Large intestine (tissue), 3 donors: Measurements from ENCODE around the gene RIMBP2. TPM values are rescaled to one million over a fixed set of nuclear protein-coding genes. Genes with fewer than 3 reads are reported as not detected.

Source experiments
- DNase-seq, 2 donors: peaks; one replicate each; pipeline versions ENCODE4 v3.0.0 to v3.0.0-alpha.2; 2013
- H3K27ac ChIP-seq: one replicate; pipeline ENCODE4 v1.5.1; 2013; ENCODE audit warnings: low read length
- H3K27me3 ChIP-seq: 2 replicates; pipeline ENCODE4 v1.6.1; 2013; ENCODE audit warnings: low read length; ENCODE audit not compliant: control insufficient read depth, insufficient read depth
- H3K36me3 ChIP-seq: 2 replicates; pipeline ENCODE4 v1.6.1; 2013; ENCODE audit warnings: low read length; ENCODE audit not compliant: control insufficient read depth, insufficient read depth
- H3K4me1 ChIP-seq: one replicate; pipeline ENCODE4 v1.6.1; 2013; ENCODE audit warnings: low read length; ENCODE audit not compliant: control insufficient read depth, insufficient read depth
- H3K4me3 ChIP-seq: one replicate; pipeline ENCODE4 v1.5.1; 2013; ENCODE audit warnings: low read length
- H3K9me3 ChIP-seq: one replicate; pipeline ENCODE4 v1.6.1; 2013; ENCODE audit warnings: mild to moderate bottlenecking, low read depth, low read length, moderate library complexity; ENCODE audit not compliant: control insufficient read depth
- WGBS: methylation state at CpG from one replicate; pipeline ENCODE4 v1.1.5; 2013; ENCODE audit warnings: low lambda C conversion rate; ENCODE audit not compliant: insufficient coverage; 5-methylcytosine and 5-hydroxymethylcytosine counted together
- polyA plus RNA-seq: library from polyadenylated mRNA; unstranded; fragments of 120-200 nt; gene quantifications from one replicate; pipeline ENCODE4 v1.2.1, GENCODE V29; 2013

RIMBP2 gene
- polyA plus RNA-seq, 1 donor = 22.7 TPM

- H3K4me1 ChIP-seq = no peaks in the 10 kb centered on the region
- no peaks in the 10 kb centered on the region for H3K27me3 ChIP-seq
- DNase-seq = no peak
- H3K27ac ChIP-seq = no peak overlapping the region
- H3K36me3 ChIP-seq = no peaks in the 10 kb centered on the region
- WGBS = no CpG with 5 or more reads among the region's 10 CpGs
- H3K4me3 ChIP-seq = no peak overlapping the region
- no peaks in the 10 kb centered on the region for H3K9me3 ChIP-seq
Observed at GRCh38 chr12:130525384-130526172, 190.5 kb downstream of the RIMBP2 start.

GRCh38 chr12:130524759-130525158, 191.3 kb downstream of the RIMBP2 start:
- WGBS = no CpG with 5 or more reads among the region's 8 CpGs
- no peaks in the 10 kb centered on the region for H3K4me1 ChIP-seq
- DNase-seq = no peak

GRCh38 chr12:130523863-130524614, 192.1 kb downstream of the RIMBP2 start:
- WGBS = no CpG with 5 or more reads among the region's 9 CpGs
- Histone ChIP-seq H3K4me3 (no peak overlapping the region), H3K27me3 (no peaks in the 10 kb centered on the region), H3K4me1 (no peaks in the 10 kb centered on the region), H3K9me3 (no peaks in the 10 kb centered on the region), H3K36me3 (no peaks in the 10 kb centered on the region), H3K27ac (no peak overlapping the region)
- DNase-seq = no peak

More at GRCh38 chr12:130524759-130525158, 191.3 kb downstream of the RIMBP2 start:
- Histone ChIP-seq H3K4me3 (no peak overlapping the region), H3K27ac (no peak overlapping the region), H3K27me3 (no peaks in the 10 kb centered on the region), H3K9me3 (no peaks in the 10 kb centered on the region), H3K36me3 (no peaks in the 10 kb centered on the region)

GRCh38 chr12:130523208-130523607, 192.9 kb downstream of the RIMBP2 start:
- Histone ChIP-seq H3K36me3 (no peaks in the 10 kb centered on the region), H3K4me3 (no peak overlapping the region), H3K4me1 (no peaks in the 10 kb centered on the region), H3K27me3 (no peaks in the 10 kb centered on the region), H3K9me3 (no peaks in the 10 kb centered on the region), H3K27ac (no peak overlapping the region)
- no peak for DNase-seq
- WGBS = no CpG with 5 or more reads among the region's 9 CpGs

- DNase-seq = no peak
- H3K27ac ChIP-seq = no peak overlapping the region
- H3K4me3 ChIP-seq = no peak overlapping the region
- H3K9me3 ChIP-seq = no peaks in the 10 kb centered on the region
- no peaks in the 10 kb centered on the region for H3K27me3 ChIP-seq
- no CpG with 5 or more reads among the region's 17 CpGs for WGBS
- H3K36me3 ChIP-seq = no peaks in the 10 kb centered on the region
- H3K4me1 ChIP-seq = no peaks in the 10 kb centered on the region
Observed at GRCh38 chr12:130522244-130522834, 193.8 kb downstream of the RIMBP2 start.

GRCh38 chr12:130521375-130522124, 194.5 kb downstream of the RIMBP2 start:
- H3K4me3 ChIP-seq = no peak overlapping the region
- no peak for DNase-seq
- no peaks in the 10 kb centered on the region for H3K9me3 ChIP-seq
- no peak overlapping the region for H3K27ac ChIP-seq
- H3K4me1 ChIP-seq = no peaks in the 10 kb centered on the region
- no peaks in the 10 kb centered on the region for H3K36me3 ChIP-seq
- no peaks in the 10 kb centered on the region for H3K27me3 ChIP-seq
- WGBS = no CpG with 5 or more reads among the region's 11 CpGs

GRCh38 chr12:130520784-130521183, 195.3 kb downstream of the RIMBP2 start:
- H3K4me1 ChIP-seq = no peaks in the 10 kb centered on the region
- H3K4me3 ChIP-seq = no peak overlapping the region
- no peak overlapping the region for H3K27ac ChIP-seq
- no peaks in the 10 kb centered on the region for H3K27me3 ChIP-seq
- no peaks in the 10 kb centered on the region for H3K36me3 ChIP-seq
- H3K9me3 ChIP-seq = no peaks in the 10 kb centered on the region
- no CpG with 5 or more reads among the region's 3 CpGs for WGBS
- DNase-seq = no peak

- no peaks in the 10 kb centered on the region for H3K9me3 ChIP-seq
- H3K4me3 ChIP-seq = no peak overlapping the region
- H3K36me3 ChIP-seq = no peaks in the 10 kb centered on the region
- no peaks in the 10 kb centered on the region for H3K4me1 ChIP-seq
- no peak overlapping the region for H3K27ac ChIP-seq
- DNase-seq = no peak
- no CpG with 5 or more reads among the region's 3 CpGs for WGBS
- no peaks in the 10 kb centered on the region for H3K27me3 ChIP-seq
Observed at GRCh38 chr12:130517588-130517987, 198.5 kb downstream of the RIMBP2 start.

- Histone ChIP-seq H3K36me3 (no peaks in the 10 kb centered on the region), H3K4me3 (no peak overlapping the region), H3K4me1 (no peaks in the 10 kb centered on the region), H3K27me3 (no peaks in the 10 kb centered on the region), H3K27ac (no peak overlapping the region), H3K9me3 (no peaks in the 10 kb centered on the region)
- WGBS = no CpG with 5 or more reads among the region's 5 CpGs
- DNase-seq = no peak
Observed at GRCh38 chr12:130514149-130514551, 201.9 kb downstream of the RIMBP2 start.

GRCh38 chr12:130513556-130513955, 202.5 kb downstream of the RIMBP2 start:
- Histone ChIP-seq H3K9me3 (no peaks in the 10 kb centered on the region), H3K27ac (no peak overlapping the region), H3K4me3 (no peak overlapping the region), H3K27me3 (no peaks in the 10 kb centered on the region), H3K4me1 (no peaks in the 10 kb centered on the region), H3K36me3 (no peaks in the 10 kb centered on the region)
- WGBS = no CpG with 5 or more reads among the region's 2 CpGs
- no peak for DNase-seq
